ENCODE results near the gene ORMDL1. TPM values are rescaled to one million over a fixed set of nuclear protein-coding genes. Genes with fewer than 3 reads are reported as not detected.
"Not testable (repeated sequence)": the region's sequence is repeated elsewhere in the genome, so short reads cannot be mapped to it uniquely, and the experiment has no call there.

Gene ORMDL1
- total RNA-seq, 1 donor from 2014 or later, result 19.4 TPM

GRCh38 chr2:189783451-189783926 lies 650 bp downstream of the ORMDL1 start:
- DNase-seq (no peak), ATAC-seq (ENCODE audit: poor library complexity) (peak; percentile 14)
- intact Hi-C loops (cut with DNase I), result no loop called here

- intact Hi-C loops (cut with DNase I), result no loop called here
- DNase-seq, result no peak
- ATAC-seq (ENCODE audit: poor library complexity), result no peak
These were observed 1.9 kb downstream of the ORMDL1 start for GRCh38 chr2:189782221-189782671.

GRCh38 chr2:189772212-189772611 lies 11.9 kb downstream of the ORMDL1 start:
- DNase-seq (no peak), ATAC-seq (ENCODE audit: poor library complexity) (no peak)
- intact Hi-C loops (cut with DNase I), result no loop called here

- intact Hi-C loops (cut with DNase I), result no loop called here
- ATAC-seq (ENCODE audit: poor library complexity) (no peak), DNase-seq (no peak)
These were observed 13.4 kb downstream of the ORMDL1 start for GRCh38 chr2:189770590-189771322.

- DNase-seq (no peak), ATAC-seq (ENCODE audit: poor library complexity) (no peak)
- intact Hi-C loops (cut with DNase I), result loop anchor here (10.0 kb wide), 1 partner anchor 89 kb away; the partner anchor contains the start of gene ANKAR
These were observed 20.1 kb downstream of the ORMDL1 start for GRCh38 chr2:189763908-189764661.

GRCh38 chr2:189762551-189763298 lies 21.4 kb downstream of the ORMDL1 start, which contains the start of gene OSGEPL1:
OSGEPL1 (minus strand) TSS chr2:189762792; CDS start chr2:189761640, 1,152 bp downstream.
- DNase-seq (peak; percentile 97), ATAC-seq (ENCODE audit: poor library complexity) (peak; percentile 98)
- intact Hi-C loops (cut with DNase I), result loop anchor here (10.0 kb wide), 1 partner anchor 88 kb away; the partner anchor contains the start of gene ANKAR

- no peak for DNase-seq
- no peak for ATAC-seq (ENCODE audit: poor library complexity)
- intact Hi-C loops (cut with DNase I), result loop anchor here (10.0 kb wide), 1 partner anchor 87 kb away; the partner anchor contains the start of gene ANKAR
These were observed 21.9 kb downstream of the ORMDL1 start for GRCh38 chr2:189762229-189762550.

- intact Hi-C loops (cut with DNase I), result loop anchor here (10.0 kb wide), 1 partner anchor 85 kb away; the partner anchor contains the start of gene ANKAR
- not testable (repeated sequence) for ATAC-seq (ENCODE audit: poor library complexity); DNase-seq
These were observed 24.0 kb downstream of the ORMDL1 start for GRCh38 chr2:189760154-189760553.

GRCh38 chr2:189756311-189756952 lies 27.7 kb downstream of the ORMDL1 start:
- no peak for ATAC-seq (ENCODE audit: poor library complexity)
- DNase-seq, result no peak
- intact Hi-C loops (cut with DNase I), result no loop called here

GRCh38 chr2:189751080-189751658 lies 33.0 kb downstream of the ORMDL1 start:
- ATAC-seq (ENCODE audit: poor library complexity), result no peak
- no peak for DNase-seq
- intact Hi-C loops (cut with DNase I), result no loop called here

GRCh38 chr2:189729430-189729829 lies 54.7 kb downstream of the ORMDL1 start:
- ATAC-seq (ENCODE audit: poor library complexity), result no peak
- intact Hi-C loops (cut with DNase I), result no loop called here

GRCh38 chr2:189726849-189727248 lies 57.3 kb downstream of the ORMDL1 start:
- no peak for DNase-seq
- no peak for ATAC-seq (ENCODE audit: poor library complexity)
- intact Hi-C loops (cut with DNase I), result no loop called here

More at GRCh38 chr2:189729430-189729829, 54.7 kb downstream of the ORMDL1 start:
- DNase-seq, result no peak

- ATAC-seq (ENCODE audit: poor library complexity) (no peak), DNase-seq (no peak)
- intact Hi-C loops (cut with DNase I), result no loop called here
These were observed 57.9 kb downstream of the ORMDL1 start for GRCh38 chr2:189726271-189726670.

GRCh38 chr2:189723192-189723591 lies 60.9 kb downstream of the ORMDL1 start:
- ATAC-seq (ENCODE audit: poor library complexity) (no peak), DNase-seq (no peak)
- intact Hi-C loops (cut with DNase I), result no loop called here
